ENCODE data around the gene TRAPPC10.

GRCh38 chr21:43988506-43989230, 23.4 kb upstream of the TRAPPC10 start:
- TF ChIP-seq POLR2A (IDR thresholded peaks at IDR 0.05) = no peak
- TF ChIP-seq CTCF (IDR thresholded peaks at IDR 0.05 in 8 of 11, conservative IDR thresholded peaks at IDR 0.05 in 3 of 11) = no peak

Data from spleen (tissue), 7 donors.